Endothelial cell of umbilical vein (primary cell): ENCODE measurements around the gene XXYLT1. TPM values are rescaled to one million over a fixed set of nuclear protein-coding genes. Genes with fewer than 3 reads are reported as not detected.

Experiments used
- BruUV-seq: library from RNA; stranded (reverse); fragments of 400-500 nt; replicated peaks from 2 replicates; lab custom pipeline; 2021; lab: Mats Ljungman, UMichigan
- CTCF ChIA-PET: fragments of 300-600, 350-600 bp; sonication (Branson Sonifier 250); formaldehyde crosslinking; loops from one replicate; lab custom pipeline; 2021; ENCODE audit warnings: antibody characterized with exemption, inconsistent platforms; lab: Charles Lee
- POLR2A ChIA-PET: fragments of 300-600, 350-600 bp; sonication (Branson Sonifier 250); formaldehyde crosslinking; loops from one replicate; lab custom pipeline; 2021; ENCODE audit warnings: antibody characterized with exemption, inconsistent platforms; lab: Charles Lee
- DNase-seq: peaks from one replicate; pipeline ENCODE4 v3.0.0-alpha.2; 2011; ENCODE audit warnings: low read depth, low spot score
- FAIRE-seq: peaks from 2 replicates; lab custom pipeline; 2011; peaks lifted over from hg19 to GRCh38; lab: Jason Lieb, UNC
- H2AFZ ChIP-seq: 2 replicates; pipeline ENCODE4 v1.6.0; 2012; ENCODE audit warnings: low read depth, low read length, control low read depth, inconsistent platforms
- H3K27ac ChIP-seq: 2 replicates; pipeline ENCODE4 v1.5.1; 2011; ENCODE audit warnings: low read depth, mild to moderate bottlenecking, control low read depth, low read length, moderate library complexity; ENCODE audit not compliant: insufficient read depth
- H3K27me3 ChIP-seq, 2 experiments: 2 replicates each; pipeline versions ENCODE4 v1.6.0 to v1.6.1; 2011; ENCODE audit warnings: low read length in 2 of 2, mixed read lengths in 1 of 2; ENCODE audit not compliant: control insufficient read depth in 2 of 2, insufficient read depth in 2 of 2
- H3K36me3 ChIP-seq, 2 experiments: 2 replicates in 1 of 2; 3 replicates in 1 of 2; pipeline ENCODE4 v1.5.1; 2011; ENCODE audit warnings: low read length in 2 of 2, mild to moderate bottlenecking in 1 of 2, moderate library complexity in 1 of 2; ENCODE audit not compliant: control insufficient read depth in 2 of 2, insufficient read depth in 2 of 2; ENCODE audit errors: extremely low read depth in 1 of 2
- H3K4me1 ChIP-seq: 3 replicates; pipeline ENCODE4 v1.5.1; 2011; ENCODE audit warnings: mild to moderate bottlenecking, low read length; ENCODE audit not compliant: control insufficient read depth, insufficient read depth; ENCODE audit errors: extremely low read depth
- H3K4me2 ChIP-seq: 2 replicates; pipeline ENCODE4 v1.6.1; 2011; ENCODE audit warnings: low read length, control low read depth, mixed read lengths; ENCODE audit not compliant: insufficient read depth
- H3K4me3 ChIP-seq, 3 experiments: fragments of 200-600 bp in 1 of 3; sonication (generic), shearing (Covaris generic) in 1 of 3; replicated peaks in 1 of 3; 2 replicates each; pipeline ENCODE4 v1.5.1; 2011 to 2016; ENCODE audit warnings: control low read depth in 3 of 3, low read length in 3 of 3, mild to moderate bottlenecking in 2 of 3, inconsistent platforms in 1 of 3, low read depth in 1 of 3, moderate library complexity in 1 of 3; ENCODE audit not compliant: insufficient read depth in 1 of 3
- H3K79me2 ChIP-seq: 2 replicates; pipeline ENCODE4 v1.6.0; 2012; ENCODE audit warnings: low read length, inconsistent platforms; ENCODE audit not compliant: control insufficient read depth, insufficient read depth
- H3K9ac ChIP-seq: replicated peaks from 2 replicates; pipeline ENCODE3; 2011; ENCODE audit warnings: low read length, control low read depth; ENCODE audit not compliant: insufficient read depth; ENCODE audit errors: extremely low read depth
- H3K9me1 ChIP-seq: replicated peaks from 3 replicates; pipeline ENCODE4 v1.6.0; 2011; ENCODE audit warnings: mild to moderate bottlenecking, low read length; ENCODE audit not compliant: control insufficient read depth, insufficient read depth; ENCODE audit errors: extremely low read depth
- H3K9me3 ChIP-seq: replicated peaks from 2 replicates; pipeline ENCODE4 v1.5.1; 2012; ENCODE audit warnings: low read length, inconsistent platforms; ENCODE audit not compliant: control insufficient read depth, insufficient read depth
- H4K20me1 ChIP-seq: replicated peaks from 2 replicates; pipeline ENCODE3; 2011; ENCODE audit warnings: mild to moderate bottlenecking, low read length; ENCODE audit not compliant: control insufficient read depth, insufficient read depth; ENCODE audit errors: extremely low read depth
- EZH2 ChIP-seq: IDR thresholded peaks from 2 replicates; pipeline ENCODE4 v1.6.1; 2012; ENCODE audit warnings: borderline replicate concordance, low read depth, mild to moderate bottlenecking, moderate library complexity, low read length, inconsistent platforms; ENCODE audit not compliant: severe bottlenecking
- FOS ChIP-seq: IDR thresholded peaks from 2 replicates; pipeline ENCODE4 v1.6.1; 2011; ENCODE audit warnings: mild to moderate bottlenecking, low read length, moderate library complexity, borderline replicate concordance; ENCODE audit not compliant: insufficient read depth
- GATA2 ChIP-seq: IDR thresholded peaks from 2 replicates; pipeline ENCODE4 v1.7.0; 2011; ENCODE audit warnings: low read depth, mild to moderate bottlenecking, moderate library complexity, mixed read lengths, low read length; ENCODE audit not compliant: insufficient read length, insufficient read depth
- JUN ChIP-seq: IDR thresholded peaks from 2 replicates; pipeline ENCODE4 v1.6.1; 2011; ENCODE audit warnings: borderline replicate concordance, low read depth; ENCODE audit not compliant: insufficient read length, insufficient read depth
- MYC ChIP-seq: IDR thresholded peaks from one replicate; pipeline ENCODE4 v1.6.1; 2011; ENCODE audit warnings: mild to moderate bottlenecking, low read depth, low read length
- POLR2A ChIP-seq: IDR thresholded peaks from 2 replicates; pipeline ENCODE4 v1.6.1; 2012; ENCODE audit warnings: low read depth, mild to moderate bottlenecking, control low read depth, low read length
- POLR2AphosphoS5 ChIP-seq: IDR thresholded peaks from 2 replicates; pipeline ENCODE4 v1.6.1; 2012; ENCODE audit warnings: low read depth, mild to moderate bottlenecking, control low read depth, low read length, moderate library complexity; ENCODE audit not compliant: insufficient read depth
- dilution Hi-C: fragments of 300-500 bp; cut with MboI; formaldehyde crosslinking; loops from one replicate; pipeline ENCODE4 v1.15.0; 2019; ENCODE audit warnings: low sequenced_read_pairs; ENCODE audit not compliant: extremely low pct_ligation_motif_present
- intact Hi-C: fragments of 100-400 bp; cut with micrococcal nuclease; formaldehyde crosslinking; loops from one replicate; pipeline ENCODE4 v1.10.0; 2022
- polyA plus RNA-seq, 4 experiments: library from polyadenylated mRNA; depleted of rRNA in 3 of 4; stranded (reverse) in 3 of 4; unstranded in 1 of 4; fragments of >200 nt; gene quantifications; 2 replicates each; pipeline versions ENCODE4 v1.2.1 to v1.2.3, GENCODE V29; 2011 to 2012; ENCODE audit warnings: missing spikeins in 1 of 4
- total RNA-seq: library from RNA; stranded (reverse); gene quantifications from 2 replicates; pipeline ENCODE4 v1.2.3, GENCODE V29; 2021
- TF ChIP-seq, protein P1 (sequence below): IDR thresholded peaks from 2 replicates; pipeline ENCODE4 v1.6.1; 2011; ENCODE audit not compliant: insufficient read depth, insufficient read length
- TF ChIP-seq, protein P2 (sequence below), 2 donors: IDR thresholded peaks; 1 replicate in 1 of 2; 2 replicates in 1 of 2; pipeline ENCODE4 v1.5.1; 2011; ENCODE audit warnings: low read length in 2 of 2, mild to moderate bottlenecking in 2 of 2, moderate library complexity in 2 of 2, control low read depth in 1 of 2, inconsistent platforms in 1 of 2, low read depth in 1 of 2; ENCODE audit not compliant: insufficient read depth in 1 of 2; ENCODE audit errors: extremely low read depth in 1 of 2

Gene XXYLT1
- total and polyA plus RNA-seq, 2 donors (not counting 3 experiments of a cell fraction or from before 2014, with no cell fraction given) = 54.4 to 78.1 TPM

- Histone ChIP-seq H3K27me3 (no peaks in the 10 kb centered on the region), H3K4me3 (no peak overlapping the region), H2AFZ (no peak overlapping the region), H3K79me2 (no peaks in the 10 kb centered on the region), H3K36me3 (no peaks in the 10 kb centered on the region), H3K9me1 (no peaks in the 10 kb centered on the region), H3K9me3 (no peaks in the 10 kb centered on the region), H3K9ac (no peak overlapping the region), H3K4me1 (peaks cover 20% of the 10 kb centered on the region), H3K27ac (no peak overlapping the region), H3K4me2 (no peak overlapping the region), H4K20me1 (no peaks in the 10 kb centered on the region)
- no TSS peak for BruUV-seq
- TF ChIP-seq JUN = no peak
- TF ChIP-seq, protein P1, sequence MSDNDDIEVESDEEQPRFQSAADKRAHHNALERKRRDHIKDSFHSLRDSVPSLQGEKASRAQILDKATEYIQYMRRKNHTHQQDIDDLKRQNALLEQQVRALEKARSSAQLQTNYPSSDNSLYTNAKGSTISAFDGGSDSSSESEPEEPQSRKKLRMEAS = no peak
- no peak for TF ChIP-seq POLR2A
- TF ChIP-seq, protein P2, sequence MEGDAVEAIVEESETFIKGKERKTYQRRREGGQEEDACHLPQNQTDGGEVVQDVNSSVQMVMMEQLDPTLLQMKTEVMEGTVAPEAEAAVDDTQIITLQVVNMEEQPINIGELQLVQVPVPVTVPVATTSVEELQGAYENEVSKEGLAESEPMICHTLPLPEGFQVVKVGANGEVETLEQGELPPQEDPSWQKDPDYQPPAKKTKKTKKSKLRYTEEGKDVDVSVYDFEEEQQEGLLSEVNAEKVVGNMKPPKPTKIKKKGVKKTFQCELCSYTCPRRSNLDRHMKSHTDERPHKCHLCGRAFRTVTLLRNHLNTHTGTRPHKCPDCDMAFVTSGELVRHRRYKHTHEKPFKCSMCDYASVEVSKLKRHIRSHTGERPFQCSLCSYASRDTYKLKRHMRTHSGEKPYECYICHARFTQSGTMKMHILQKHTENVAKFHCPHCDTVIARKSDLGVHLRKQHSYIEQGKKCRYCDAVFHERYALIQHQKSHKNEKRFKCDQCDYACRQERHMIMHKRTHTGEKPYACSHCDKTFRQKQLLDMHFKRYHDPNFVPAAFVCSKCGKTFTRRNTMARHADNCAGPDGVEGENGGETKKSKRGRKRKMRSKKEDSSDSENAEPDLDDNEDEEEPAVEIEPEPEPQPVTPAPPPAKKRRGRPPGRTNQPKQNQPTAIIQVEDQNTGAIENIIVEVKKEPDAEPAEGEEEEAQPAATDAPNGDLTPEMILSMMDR (IDR thresholded peaks at IDR 0.05; ENCODE audit: extremely low read depth in 1 of 2, insufficient read depth in 1 of 2, low read depth in 1 of 2, low read length in 2 of 2) = no peak
- no peak for TF ChIP-seq GATA2
- TF ChIP-seq POLR2AphosphoS5 = no peak
- TF ChIP-seq FOS = no peak
- no peak for TF ChIP-seq MYC
- TF ChIP-seq EZH2 = no peak
- intact Hi-C loops = no loop called here
- CTCF ChIA-PET = interaction anchor here (1.0 kb wide), 1 partner anchor 10 kb away, joined by 3 read pairs; no protein-coding TSS in a partner anchor
- POLR2A ChIA-PET = no interaction called here
- dilution Hi-C loops = no loop called here
- no peak for DNase-seq
- FAIRE-seq = no peak
These were observed 141.1 kb downstream of the XXYLT1 start for GRCh38 chr3:195129644-195130492.
